NCI-H774 (cell line): Measurements from ENCODE around the gene ZNF761.
"Not testable (repeated sequence)": the region's sequence is repeated elsewhere in the genome, so short reads cannot be mapped to it uniquely, and the experiment has no call there.

Experiments
- DNase-seq: peaks from one replicate; lab custom pipeline; 2025; lab: John Stamatoyannopoulos, UW

ZNF761 gene

DNA sequence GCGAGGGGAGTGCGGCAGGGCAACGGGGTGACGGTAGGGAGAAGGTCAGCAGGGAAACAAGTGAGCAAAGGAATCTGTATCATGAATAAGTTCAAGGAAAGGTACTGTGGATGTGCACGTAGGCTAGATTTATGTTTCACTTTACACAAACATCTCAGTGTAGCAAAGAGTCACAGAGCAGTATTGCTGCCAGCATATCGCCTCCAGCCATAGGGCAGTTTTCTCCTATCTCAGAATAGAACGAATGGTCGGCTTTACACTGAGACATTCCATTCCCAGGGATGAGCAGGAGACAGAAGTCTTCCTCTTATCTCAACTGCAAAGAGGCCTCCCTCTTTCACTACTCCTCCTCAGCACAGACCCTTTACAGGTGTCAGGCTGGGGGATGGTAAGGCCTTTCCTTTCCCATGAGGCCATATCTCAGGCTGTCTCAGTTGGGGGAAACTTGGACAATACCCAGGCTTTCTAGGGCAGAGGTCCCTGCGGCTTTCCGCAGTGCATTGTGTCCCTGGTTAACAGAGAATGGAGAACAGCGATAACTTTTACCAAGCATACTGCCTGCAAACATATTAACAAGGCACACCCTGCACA, 28.4 kb downstream of the ZNF761 start:
- not testable (repeated sequence) for DNase-seq

DNA sequence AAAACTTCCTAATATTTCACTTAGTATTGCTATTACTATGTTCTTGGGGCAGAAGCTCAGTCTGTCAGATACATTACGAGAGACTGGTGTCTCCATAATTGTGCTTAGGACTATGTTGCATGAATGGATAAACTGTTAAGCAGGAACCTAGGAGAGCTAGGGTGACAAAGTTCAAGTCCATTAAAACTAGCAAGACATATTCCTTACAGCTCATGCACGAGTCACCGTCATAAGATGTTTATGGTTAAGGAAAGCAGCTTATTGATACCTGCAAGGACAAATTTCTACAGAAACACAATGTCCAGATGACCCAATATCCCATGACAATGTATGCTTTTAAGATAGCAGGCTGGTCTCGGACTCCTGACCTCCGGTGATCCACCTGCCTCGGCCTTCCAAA, 30.1 kb downstream of the ZNF761 start:
- DNase-seq, result no peak

DNA sequence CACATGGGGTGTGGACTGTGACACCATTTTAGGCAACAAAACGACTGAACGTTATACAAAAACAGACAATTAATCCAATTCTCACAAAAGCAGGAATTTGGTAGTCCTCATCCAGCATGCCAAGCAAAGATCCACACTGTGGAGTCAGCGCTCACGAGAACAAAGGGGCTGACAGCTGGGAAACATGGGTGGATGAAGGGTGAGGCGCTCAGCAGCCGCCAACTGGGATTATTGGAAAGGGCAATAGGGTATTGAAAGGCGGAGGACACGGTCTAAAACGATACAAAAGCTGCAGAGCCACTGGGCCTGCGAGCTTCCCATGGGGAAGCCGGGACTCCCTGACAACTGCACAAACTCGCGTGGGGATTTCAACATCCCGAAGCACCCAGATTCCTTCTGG, 31.1 kb downstream of the ZNF761 start:
- no peak for DNase-seq

DNA sequence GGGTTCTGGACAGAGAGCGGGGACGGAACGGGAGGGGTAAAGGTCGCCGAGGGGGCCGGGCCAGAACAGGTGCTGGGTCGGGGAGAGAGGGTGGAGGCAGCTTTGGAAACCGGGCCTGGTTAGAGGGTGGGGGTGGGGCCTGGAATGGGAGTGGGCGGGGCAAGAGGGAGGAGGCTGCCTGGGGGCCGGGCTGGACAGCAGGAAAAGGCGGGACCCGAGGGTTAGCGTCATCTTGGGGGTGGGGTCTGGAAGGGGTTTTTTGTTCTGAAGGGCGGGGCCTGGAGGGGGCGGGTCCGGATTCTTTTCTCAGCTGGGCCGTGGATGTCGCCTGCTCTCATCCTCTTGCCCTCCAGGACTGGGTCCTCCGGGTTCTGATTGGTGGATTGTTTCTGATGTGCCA, 31.5 kb downstream of the ZNF761 start:
- DNase-seq, result no peak

DNA sequence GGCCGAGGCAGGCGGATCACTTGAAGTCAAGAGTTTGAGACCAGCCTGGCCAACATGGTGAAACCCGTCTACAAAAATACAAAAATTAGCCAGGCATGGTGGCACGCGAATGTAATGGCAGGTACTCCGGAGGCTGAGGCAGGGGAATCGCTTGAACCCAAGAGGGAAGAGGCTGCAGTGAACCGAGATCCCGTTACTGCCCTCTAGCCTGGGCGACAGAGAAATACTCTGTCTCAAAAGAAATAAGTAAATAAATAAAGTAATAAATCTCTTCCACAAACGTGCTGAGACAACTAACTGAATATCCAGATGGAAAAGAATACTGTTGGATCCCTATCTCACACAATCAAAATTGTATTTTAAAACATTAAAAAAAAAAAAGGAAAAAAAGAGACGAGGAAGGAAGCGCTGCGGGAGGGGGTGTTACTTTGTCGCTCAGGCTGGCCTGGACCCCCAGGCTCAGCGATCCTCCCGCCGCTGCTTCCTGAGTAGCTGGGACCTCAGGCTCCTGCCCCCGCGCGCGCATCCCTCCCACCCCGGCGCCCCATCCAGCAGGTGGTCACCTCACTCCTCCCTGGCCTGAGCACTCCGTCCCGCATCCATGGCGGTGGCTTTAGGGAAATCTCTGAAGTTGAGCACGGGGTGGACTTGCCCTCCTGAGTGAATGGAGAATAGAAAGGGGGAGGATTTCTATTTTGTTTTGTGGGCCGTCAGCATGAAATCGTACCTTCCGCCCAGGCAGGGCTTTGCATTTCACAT, 35.1 kb downstream of the ZNF761 start:
- DNase-seq, result no peak

DNA sequence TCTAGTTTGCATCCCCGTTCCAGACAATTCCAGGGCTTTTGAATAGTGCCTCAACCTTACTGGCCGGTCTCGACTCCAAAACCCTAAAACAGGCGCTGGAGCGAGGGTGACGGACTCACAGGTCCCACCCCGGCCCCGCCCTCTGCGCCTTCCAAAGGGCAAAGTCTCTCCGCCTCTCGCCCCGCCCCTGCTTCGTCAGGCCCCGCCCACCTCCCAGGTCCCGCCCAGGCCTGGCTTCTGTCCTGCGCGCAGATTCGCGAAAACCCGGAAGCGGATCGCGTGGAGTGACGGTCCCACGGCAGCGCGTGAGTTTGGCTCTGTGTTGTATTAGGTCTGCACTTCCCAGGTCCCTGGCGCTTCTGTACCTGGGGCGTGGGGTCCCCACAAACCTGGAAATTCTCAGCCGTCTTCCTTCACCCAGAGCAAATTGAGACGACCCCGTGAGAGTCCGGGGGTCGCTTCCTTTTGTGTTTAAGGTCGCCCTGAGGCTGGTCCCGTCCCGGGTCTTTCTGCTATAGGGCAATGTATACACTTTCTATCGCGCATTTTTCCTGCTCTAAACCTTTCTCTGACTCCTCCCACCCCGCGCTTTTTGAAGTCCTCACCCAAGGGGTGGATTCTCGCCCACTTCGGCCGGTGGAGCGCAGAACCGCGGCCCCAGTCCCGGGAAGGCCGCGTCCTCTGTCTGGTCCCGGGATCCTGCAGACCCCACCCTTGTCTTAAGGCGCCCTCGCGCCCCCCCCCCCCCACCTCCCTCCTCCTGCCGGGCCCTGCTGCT, 35.9 kb downstream of the ZNF761 start, which contains the start of gene ZNF813:
TSS of gene ZNF813 (plus strand) at position 249 of the 778 bp plus-strand sequence. CDS start 16,090 bp downstream, outside the sequence.
- peak; percentile 86 for DNase-seq

DNA sequence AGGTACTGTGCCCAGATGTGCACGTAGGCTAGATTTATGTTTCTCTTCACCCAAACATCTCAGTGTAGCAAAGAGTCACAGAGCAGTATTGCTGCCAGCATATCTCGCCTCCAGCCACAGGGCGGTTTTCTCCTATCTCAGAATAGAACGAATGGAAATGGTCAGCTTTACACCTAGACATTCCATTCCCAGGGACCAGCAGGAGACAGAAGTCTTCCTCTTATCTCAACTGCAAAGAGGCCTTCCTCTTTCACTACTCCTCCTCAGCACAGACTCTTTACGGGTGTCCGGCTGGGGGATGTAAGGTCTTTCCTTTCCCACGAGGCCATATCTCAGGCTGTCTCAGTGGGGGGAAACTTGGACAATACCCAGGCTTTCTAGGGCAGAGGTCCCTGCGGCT, 36.8 kb downstream of the ZNF761 start:
- DNase-seq, result not testable (repeated sequence)

DNA sequence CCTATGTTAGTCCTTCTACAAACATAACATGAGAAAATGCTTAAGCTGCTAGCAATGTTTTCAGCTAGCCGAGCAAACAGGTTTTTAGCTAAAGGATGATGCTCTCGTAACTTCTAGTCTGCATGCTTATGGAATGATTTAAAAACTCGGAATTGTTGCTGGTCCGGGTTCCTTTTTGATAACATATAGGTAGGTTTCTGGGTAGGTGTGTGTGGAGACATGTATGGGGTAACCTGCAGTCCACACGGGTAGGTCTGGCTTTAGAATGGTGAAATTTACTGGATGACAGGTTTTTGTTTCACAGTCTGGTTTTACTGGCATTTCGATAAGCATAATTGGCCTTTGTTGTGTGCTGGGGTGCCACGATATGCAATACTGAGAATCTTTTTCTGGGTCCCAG, 40.1 kb downstream of the ZNF761 start:
- DNase-seq, result no peak

DNA sequence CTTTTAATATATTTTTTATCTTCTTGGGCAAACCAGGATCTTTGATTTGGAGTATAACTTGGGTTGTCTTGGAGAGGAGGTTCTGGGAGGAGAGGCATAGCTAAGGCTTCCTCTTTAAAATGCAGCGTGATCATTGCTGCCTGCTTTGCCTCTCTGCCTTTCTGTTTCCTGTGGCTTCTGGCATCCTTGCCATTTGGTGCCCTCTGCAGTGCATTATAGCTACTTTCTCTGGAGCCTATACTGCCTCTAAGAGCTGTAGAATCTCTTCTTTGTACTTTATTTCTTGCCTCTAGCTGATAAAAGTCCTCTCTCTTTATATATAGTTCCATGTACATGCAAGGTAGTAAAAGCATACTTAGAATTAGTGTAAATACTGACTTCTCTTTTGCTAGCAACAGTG, 43.0 kb downstream of the ZNF761 start:
- DNase-seq, result not testable (repeated sequence)

DNA sequence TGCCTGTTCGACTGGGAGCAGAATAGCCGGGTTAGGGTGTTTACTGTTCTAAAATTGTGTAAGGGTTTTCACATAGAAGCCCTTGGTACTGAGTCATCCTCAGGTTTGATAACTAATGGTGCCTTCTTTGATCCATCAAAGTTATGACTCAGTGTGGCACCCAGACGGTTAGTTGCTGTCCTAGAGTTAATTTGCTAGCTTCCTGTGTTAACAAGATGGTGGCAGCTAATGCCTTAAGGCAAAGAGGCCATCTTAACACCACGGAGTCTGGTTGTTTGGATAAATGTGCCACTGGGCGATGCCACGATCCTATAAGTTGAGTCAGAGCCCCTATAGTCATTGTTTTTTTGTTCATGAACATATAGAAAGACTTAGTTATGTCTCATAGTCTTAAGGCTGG, 43.7 kb downstream of the ZNF761 start:
- DNase-seq, result not testable (repeated sequence)

DNA sequence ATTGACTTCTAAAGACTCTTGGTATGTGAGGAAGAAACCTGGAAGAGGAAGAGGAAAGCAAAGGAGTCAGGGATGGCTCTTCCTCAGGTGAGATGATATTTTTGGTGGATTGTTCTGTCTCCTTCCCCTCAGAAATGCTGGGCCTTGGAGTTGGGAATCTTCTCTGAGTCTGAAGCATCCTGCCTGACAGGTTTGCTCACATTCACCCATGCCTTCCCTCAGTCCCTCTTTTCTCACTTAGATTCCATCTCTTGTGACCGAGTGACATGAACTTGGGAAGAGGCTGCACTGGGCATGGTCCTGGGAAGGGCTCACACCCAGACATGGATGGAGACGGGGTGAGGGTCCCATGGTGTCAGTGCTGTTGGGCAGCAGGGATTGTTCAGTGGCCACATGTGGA, 52.0 kb downstream of the ZNF761 start:
- DNase-seq, result not testable (repeated sequence)

DNA sequence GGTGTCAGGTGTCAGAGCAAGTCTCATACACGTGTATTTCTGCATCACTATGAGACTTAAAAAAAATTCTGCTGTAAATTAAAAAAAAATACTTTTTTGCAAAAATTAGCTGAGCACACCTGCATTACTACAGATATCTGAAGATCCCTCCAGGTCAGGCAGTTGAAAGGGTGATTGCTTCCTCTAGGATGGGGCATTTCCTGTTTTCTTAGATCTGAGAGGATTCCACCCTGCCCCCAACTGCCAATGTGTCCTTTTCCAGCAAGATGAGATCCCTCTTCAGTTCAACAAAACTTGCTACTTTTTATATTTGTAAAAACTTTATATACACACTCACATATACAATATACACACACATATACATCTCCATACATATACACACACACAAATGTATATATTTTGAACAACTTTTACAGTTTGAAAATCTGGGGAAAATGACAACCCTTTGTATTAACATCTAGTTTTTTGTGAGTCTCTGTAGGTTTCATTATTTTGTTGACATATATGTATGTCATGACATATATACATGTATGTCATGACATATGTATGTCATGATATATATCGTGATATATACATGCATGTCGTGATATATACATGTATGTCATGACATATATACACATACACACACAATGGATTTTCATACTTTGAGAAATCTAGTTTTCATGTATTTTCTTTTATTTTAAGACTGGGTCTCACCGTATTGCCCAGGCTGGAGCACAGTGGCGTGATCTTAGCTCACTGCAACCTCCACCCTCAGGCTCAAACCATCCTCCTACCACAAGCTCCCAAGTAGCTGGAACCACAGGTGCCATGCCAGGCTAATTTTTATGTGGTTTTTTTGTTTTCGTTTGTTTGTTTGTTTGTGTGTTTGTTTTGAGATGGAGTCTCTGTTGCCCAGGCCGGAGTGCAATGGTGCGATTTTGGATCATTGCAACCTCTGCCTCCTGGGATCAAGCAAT, 53.5 kb downstream of the ZNF761 start:
- DNase-seq, result no peak

DNA sequence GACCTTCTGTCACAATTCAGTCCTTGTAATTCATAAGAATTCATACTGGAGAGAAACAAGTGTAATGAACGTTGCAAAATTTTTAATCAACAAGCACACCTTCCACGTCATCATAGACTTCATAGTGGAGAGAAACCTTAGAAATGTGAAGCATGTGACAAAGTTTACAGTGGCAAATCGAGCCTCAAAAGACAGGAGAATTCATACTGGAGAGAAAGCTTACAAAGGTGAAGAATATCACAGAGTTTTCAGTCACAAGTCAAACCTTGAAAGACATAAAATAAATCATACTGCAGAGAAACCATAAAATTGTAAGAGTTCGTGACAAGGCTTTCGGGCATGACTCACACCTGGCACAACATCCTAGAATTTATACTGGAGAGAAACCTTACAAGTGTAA, 60.4 kb downstream of the ZNF761 start:
- no peak for DNase-seq

DNA sequence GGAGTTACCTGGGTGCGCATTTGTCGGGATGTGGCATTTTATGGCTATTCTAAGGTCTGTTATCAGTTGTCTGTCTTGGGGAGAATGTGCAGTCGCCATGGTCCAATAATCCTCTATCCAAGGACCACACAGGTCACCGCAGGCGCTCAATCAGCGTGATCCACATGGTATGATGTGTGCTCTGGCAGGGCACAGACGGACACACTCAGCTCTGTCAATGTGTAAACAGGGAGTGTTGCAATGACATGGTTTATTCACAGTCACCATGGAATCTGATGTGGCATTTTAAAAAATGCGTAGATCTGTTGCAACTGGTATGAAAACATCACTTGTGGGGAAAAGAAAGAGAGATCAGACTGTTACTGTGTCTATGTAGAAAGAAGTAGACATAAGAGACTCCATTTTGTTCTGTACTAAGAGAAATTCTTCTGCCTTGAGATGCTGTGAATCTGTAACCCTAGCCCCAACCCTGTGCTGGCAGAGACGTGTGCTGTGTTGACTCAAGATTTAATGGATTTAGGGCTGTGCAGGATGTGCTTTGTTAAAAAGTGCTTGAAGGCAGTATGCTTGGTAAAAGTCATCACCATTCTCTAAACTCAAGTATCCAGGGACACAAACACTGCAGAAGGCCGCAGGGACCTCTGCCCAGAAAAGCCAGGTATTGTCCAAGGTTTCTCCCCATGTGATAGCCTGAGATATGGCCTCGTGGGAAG, 65.7 kb downstream of the ZNF761 start:
- not testable (repeated sequence) for DNase-seq

DNA sequence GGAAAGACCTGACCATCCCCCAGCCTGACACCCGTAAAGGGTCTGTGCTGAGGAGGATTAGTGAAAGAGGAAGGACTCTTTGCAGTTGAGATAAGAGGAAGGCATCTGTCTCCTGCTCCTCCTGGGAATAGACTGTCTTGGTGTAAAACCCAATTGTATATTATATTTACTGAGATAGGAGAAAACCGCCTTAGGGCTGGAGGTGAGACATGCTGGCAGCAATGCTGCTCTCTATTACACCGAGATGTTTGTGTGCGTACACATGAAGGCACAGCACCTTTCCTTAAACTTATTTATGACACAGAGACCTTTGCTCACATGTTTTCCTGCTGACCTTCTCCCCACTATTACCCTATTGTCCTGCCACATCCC, 66.2 kb downstream of the ZNF761 start:
- DNase-seq, result not testable (repeated sequence)

DNA sequence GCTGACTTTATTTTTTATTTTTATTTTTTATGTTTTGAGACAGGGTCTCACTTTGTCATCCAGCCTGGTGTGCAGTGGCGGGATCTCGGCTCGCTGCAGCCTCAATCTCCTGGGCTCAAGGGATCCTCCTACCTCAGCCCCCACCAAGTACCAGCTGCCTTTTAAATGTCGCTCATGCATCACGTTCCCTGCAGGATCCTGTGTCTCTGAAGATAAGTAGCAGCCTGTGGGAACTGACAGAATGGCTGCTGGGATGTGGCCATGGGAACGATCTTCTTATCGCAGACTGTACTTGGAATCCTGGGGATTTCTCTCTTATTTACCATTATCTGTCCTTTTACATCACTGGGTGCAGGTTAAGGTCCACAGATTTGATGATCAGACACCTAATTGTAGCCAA, 71.4 kb downstream of the ZNF761 start:
- DNase-seq, result not testable (repeated sequence)

DNA sequence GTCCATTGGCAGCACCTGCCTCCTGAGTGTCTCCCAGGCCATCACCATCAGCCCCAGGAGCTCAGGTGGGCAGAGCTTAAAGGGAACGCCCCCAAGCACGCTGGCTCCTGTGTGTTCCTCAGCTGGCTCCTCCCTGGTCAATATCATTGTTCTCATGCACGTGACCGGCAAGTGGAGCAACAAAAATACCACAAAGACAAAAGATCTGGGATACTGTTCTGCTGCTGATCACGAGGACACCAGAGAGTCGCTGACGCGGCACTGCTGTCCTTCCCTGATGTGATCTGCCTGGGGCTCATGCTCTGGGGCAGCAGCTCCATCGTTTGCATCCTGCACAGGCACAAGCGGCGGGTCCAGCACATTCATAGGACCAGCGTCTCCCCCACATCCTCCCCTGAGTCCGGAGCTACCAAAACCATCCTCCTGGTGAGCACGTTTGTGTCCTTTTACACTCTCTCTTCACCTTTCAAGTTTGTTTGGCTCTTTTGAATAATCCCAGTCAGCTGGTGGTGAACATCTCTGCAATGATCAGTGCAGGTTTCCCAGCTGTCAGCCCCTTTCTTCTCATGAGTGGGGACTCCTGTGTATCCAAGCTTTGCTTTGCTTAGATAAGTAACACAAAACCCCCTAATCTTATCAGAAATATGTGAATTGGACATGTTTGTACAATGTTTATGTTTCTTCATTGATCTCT, 72.0 kb downstream of the ZNF761 start:
- not testable (repeated sequence) for DNase-seq

DNA sequence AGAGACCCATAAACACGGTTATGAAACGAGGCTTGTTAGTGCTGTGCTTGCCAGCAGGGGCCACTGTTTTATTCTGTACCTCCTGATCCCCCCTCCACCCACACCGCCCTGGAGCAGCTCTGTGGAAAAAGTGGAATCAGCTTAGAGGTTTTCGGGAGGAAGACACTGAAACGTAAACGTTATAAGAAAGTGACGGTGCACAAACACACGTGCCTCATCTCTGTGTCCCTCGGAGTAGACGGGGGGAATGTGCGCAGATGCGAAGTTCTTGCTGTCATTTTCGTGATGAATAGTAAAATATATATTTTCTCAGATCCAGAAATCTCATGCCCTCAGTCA, 72.5 kb downstream of the ZNF761 start:
- DNase-seq, result not testable (repeated sequence)

DNA sequence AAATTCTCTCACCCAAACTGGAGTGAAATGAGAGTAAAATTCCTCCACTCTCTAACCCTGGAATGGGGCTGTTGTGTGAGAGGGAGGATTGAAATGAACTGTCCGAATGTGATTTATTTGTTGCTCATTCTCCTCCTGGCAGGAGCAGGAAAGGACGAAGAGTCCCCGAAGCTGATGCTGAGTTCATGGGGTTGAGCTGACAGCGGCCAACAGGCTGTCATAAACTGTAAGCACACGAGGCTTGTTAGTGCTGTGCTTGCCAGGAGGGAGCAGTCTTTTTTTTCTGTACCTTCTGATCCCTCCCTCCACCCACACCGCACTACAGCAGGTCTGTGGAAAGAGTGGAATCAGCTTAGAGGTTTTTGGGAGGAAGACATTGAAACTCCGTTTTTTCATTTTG, 73.1 kb downstream of the ZNF761 start:
- DNase-seq, result no peak

DNA sequence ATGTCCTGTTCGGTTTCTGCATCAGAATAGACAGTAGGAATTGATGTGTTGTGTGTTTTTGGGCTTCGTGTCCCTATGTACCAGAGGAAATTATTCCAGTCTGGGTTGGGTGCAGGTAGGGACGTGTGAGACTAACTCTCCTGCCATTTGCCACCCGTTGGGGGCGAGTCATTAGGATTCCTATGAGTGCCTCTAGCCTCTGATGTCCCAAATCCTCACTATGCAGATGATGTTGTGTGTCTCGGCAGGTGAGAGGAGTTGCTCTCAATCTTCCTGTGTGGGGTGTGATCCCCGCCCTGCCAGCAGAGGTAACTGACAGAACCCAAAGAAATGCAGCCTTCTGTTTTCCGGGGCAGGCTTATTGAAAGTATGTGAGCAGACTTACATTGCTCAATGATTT, 74.9 kb downstream of the ZNF761 start:
- DNase-seq, result no peak
